NT2/D1 (cell line): ENCODE measurements around the gene CCDC60.

Experiments
- DNase-seq: peaks from one replicate; pipeline ENCODE4 v3.0.0-alpha.2; 2011; ENCODE audit warnings: low read depth, low spot score
- H3K27me3 ChIP-seq: 2 replicates; pipeline ENCODE4 v1.6.0; 2011; ENCODE audit warnings: mild to moderate bottlenecking; ENCODE audit not compliant: insufficient read length, insufficient read depth
- H3K36me3 ChIP-seq: 2 replicates; pipeline ENCODE4 v1.6.1; 2011; ENCODE audit warnings: mild to moderate bottlenecking, low read length, mixed read lengths; ENCODE audit not compliant: insufficient read depth, insufficient read length
- H3K4me1 ChIP-seq: 2 replicates; pipeline ENCODE4 v1.5.1; 2011; ENCODE audit not compliant: insufficient read depth, insufficient read length
- H3K4me3 ChIP-seq: 2 replicates; pipeline ENCODE4 v1.5.1; 2011; ENCODE audit warnings: low read depth; ENCODE audit not compliant: insufficient read length
- H3K9ac ChIP-seq: 2 replicates; pipeline ENCODE4 v1.6.0; 2011; ENCODE audit warnings: low read depth; ENCODE audit not compliant: insufficient read length
- H3K9me3 ChIP-seq: 2 replicates; pipeline ENCODE4 v1.5.1; 2011; ENCODE audit warnings: mild to moderate bottlenecking, low read length; ENCODE audit not compliant: insufficient read depth
- SUZ12 ChIP-seq: IDR thresholded peaks from 2 replicates; pipeline ENCODE4 v1.6.1; 2011; ENCODE audit not compliant: insufficient read length, insufficient read depth; ENCODE audit errors: extremely low read depth
- YY1 ChIP-seq: IDR thresholded peaks from 2 replicates; pipeline ENCODE4 v1.6.1; 2011; ENCODE audit not compliant: insufficient read length, insufficient read depth
- ZNF274 ChIP-seq: IDR thresholded peaks from 2 replicates; pipeline ENCODE4 v1.6.1; 2011; ENCODE audit warnings: mild to moderate bottlenecking, low read depth, low read length

Gene CCDC60

GRCh38 chr12:119363037-119363436 is 28.5 kb downstream of the CCDC60 start:
- Histone ChIP-seq H3K9ac (no peak overlapping the region), H3K4me3 (no peak overlapping the region), H3K4me1 (no peaks in the 10 kb centered on the region), H3K9me3 (peaks cover 16% of the 10 kb centered on the region), H3K36me3 (no peaks in the 10 kb centered on the region), H3K27me3 (no peaks in the 10 kb centered on the region)
- no peak for DNase-seq
- TF ChIP-seq SUZ12, result no peak
- TF ChIP-seq ZNF274, result no peak
- TF ChIP-seq YY1, result no peak

GRCh38 chr12:119363490-119363889 is 29.0 kb downstream of the CCDC60 start:
- H3K4me1 ChIP-seq, result no peaks in the 10 kb centered on the region
- H3K9me3 ChIP-seq, result peaks cover 12% of the 10 kb centered on the region
- TF ChIP-seq YY1 (no peak), SUZ12 (no peak), ZNF274 (no peak)
- no peaks in the 10 kb centered on the region for H3K36me3 ChIP-seq
- H3K27me3 ChIP-seq, result no peaks in the 10 kb centered on the region
- no peak overlapping the region for H3K9ac ChIP-seq
- H3K4me3 ChIP-seq, result no peak overlapping the region
- DNase-seq, result no peak

GRCh38 chr12:119365451-119365850 is 30.9 kb downstream of the CCDC60 start:
- TF ChIP-seq ZNF274 (no peak), SUZ12 (no peak), YY1 (no peak)
- Histone ChIP-seq H3K4me3 (no peak overlapping the region), H3K4me1 (no peaks in the 10 kb centered on the region), H3K36me3 (no peaks in the 10 kb centered on the region), H3K9me3 (peaks cover 12% of the 10 kb centered on the region), H3K27me3 (no peaks in the 10 kb centered on the region), H3K9ac (no peak overlapping the region)
- DNase-seq, result no peak

- Histone ChIP-seq H3K4me3 (no peak overlapping the region), H3K9ac (no peak overlapping the region), H3K27me3 (no peaks in the 10 kb centered on the region), H3K36me3 (no peaks in the 10 kb centered on the region), H3K4me1 (no peaks in the 10 kb centered on the region), H3K9me3 (peaks cover 11% of the 10 kb centered on the region)
- DNase-seq, result no peak
- no peak for TF ChIP-seq YY1
These were observed 31.5 kb downstream of the CCDC60 start for GRCh38 chr12:119366007-119366406.

GRCh38 chr12:119369161-119369560 is 34.6 kb downstream of the CCDC60 start:
- Histone ChIP-seq H3K36me3 (no peaks in the 10 kb centered on the region), H3K4me3 (no peak overlapping the region), H3K27me3 (no peaks in the 10 kb centered on the region), H3K9me3 (no peaks in the 10 kb centered on the region), H3K4me1 (no peaks in the 10 kb centered on the region), H3K9ac (no peak overlapping the region)
- TF ChIP-seq SUZ12 (no peak), ZNF274 (no peak)
- no peak for DNase-seq

- no peak overlapping the region for H3K9ac ChIP-seq
- DNase-seq, result no peak
- no peak overlapping the region for H3K4me3 ChIP-seq
- H3K9me3 ChIP-seq, result no peaks in the 10 kb centered on the region
- no peaks in the 10 kb centered on the region for H3K36me3 ChIP-seq
- H3K4me1 ChIP-seq, result no peaks in the 10 kb centered on the region
- H3K27me3 ChIP-seq, result no peaks in the 10 kb centered on the region
- TF ChIP-seq SUZ12 (no peak), YY1 (no peak)
These were observed 35.5 kb downstream of the CCDC60 start for GRCh38 chr12:119369907-119370546.

- H3K9me3 ChIP-seq, result no peaks in the 10 kb centered on the region
- no peak for DNase-seq
- H3K36me3 ChIP-seq, result no peaks in the 10 kb centered on the region
- TF ChIP-seq ZNF274 (no peak), SUZ12 (no peak), YY1 (no peak)
- no peaks in the 10 kb centered on the region for H3K4me1 ChIP-seq
- no peaks in the 10 kb centered on the region for H3K27me3 ChIP-seq
- H3K4me3 ChIP-seq, result no peak overlapping the region
- no peak overlapping the region for H3K9ac ChIP-seq
These were observed 38.0 kb downstream of the CCDC60 start for GRCh38 chr12:119372540-119372939.

- Histone ChIP-seq H3K4me3 (no peak overlapping the region), H3K4me1 (no peaks in the 10 kb centered on the region), H3K36me3 (no peaks in the 10 kb centered on the region), H3K9ac (no peak overlapping the region), H3K9me3 (no peaks in the 10 kb centered on the region), H3K27me3 (no peaks in the 10 kb centered on the region)
- TF ChIP-seq YY1, result no peak
- DNase-seq, result no peak
These were observed 38.5 kb downstream of the CCDC60 start for GRCh38 chr12:119373001-119373400.
